ENCODE measurements around the gene ACOXL. TPM values are rescaled to one million over a fixed set of nuclear protein-coding genes. Genes with fewer than 3 reads are reported as not detected.
A peak's percentile ranks its signal among the peaks of the same experiment; 100 is the strongest.

Gene ACOXL
- total RNA-seq, 2 experiments from 2014 or later, result not detected

- CTCF ChIA-PET, result interaction anchor here (0.7 to 1.1 kb wide), 5 partner anchors 18 to 1447 kb away, joined by 3 read pairs; no protein-coding TSS in a partner anchor
- Mint-ChIP-seq H3K27me3 (ENCODE audit: low read depth) (peaks cover 43% of the 10 kb centered on the region), H3K36me3 (ENCODE audit: low read depth) (no peaks in the 10 kb centered on the region), H3K27ac (no peak overlapping the region), H3K9me3 (peaks cover 8% of the 10 kb centered on the region), H3K4me1 (ENCODE audit: low read depth) (peaks cover 26% of the 10 kb centered on the region), H3K4me3 (no peak overlapping the region)
- DNase-seq, result no peak
- intact Hi-C loops (cut with micrococcal nuclease), result loop anchor here (5.0 kb wide), 1 partner anchor 187 kb away; no protein-coding TSS in a partner anchor
Observed at GRCh38 chr2:111048856-111049768, 316.7 kb downstream of the ACOXL start.

DNA sequence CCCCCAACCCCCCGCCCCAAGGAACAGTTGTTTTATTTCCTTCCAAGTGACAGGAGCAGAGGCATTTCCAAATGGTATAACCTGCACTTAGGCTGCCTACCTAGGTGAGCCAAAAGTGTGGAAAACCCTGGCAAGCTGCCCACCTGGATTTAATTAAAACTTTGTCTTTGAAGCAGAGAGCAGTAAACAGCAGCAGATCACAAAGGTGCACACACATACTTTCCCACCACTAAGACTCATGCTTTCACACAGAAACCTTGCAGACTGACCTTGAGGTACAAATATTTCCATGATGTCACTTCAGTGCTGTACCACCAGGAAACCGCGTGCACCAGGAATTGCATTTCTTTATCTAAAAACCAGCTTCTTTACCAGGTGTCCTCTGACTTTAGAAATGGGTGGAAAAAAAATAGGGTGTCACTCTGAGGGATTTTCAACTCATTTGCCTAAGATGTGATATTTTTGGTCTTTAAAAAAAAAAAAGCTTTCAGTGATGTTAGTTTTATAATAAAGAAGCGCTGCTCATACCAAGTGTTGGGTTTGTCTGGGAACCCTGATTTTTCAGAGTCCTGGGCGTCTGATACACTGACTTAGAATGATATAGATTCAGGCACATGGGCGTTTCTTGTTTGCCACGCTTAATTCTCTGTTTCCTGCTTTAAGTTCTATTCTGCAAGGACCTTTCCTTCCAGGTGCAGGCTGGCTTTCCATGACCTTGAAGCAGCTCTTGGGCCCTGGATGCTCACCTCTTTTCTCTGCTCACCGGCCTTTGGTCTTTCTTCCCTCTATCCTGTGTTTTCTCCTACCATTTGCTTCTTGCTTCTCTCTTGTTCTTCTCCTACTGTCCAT, 317.6 kb downstream of the ACOXL start:
- peak overlapping the region; percentile 16 for H3K27ac Mint-ChIP-seq
- DNase-seq, result peak; percentile 42
- H3K36me3 Mint-ChIP-seq (ENCODE audit: low read depth), result no peaks in the 10 kb centered on the region
- H3K27me3 Mint-ChIP-seq (ENCODE audit: low read depth), result peaks cover 40% of the 10 kb centered on the region
- intact Hi-C loops (cut with micrococcal nuclease), result loop anchor here (5.0 kb wide), 1 partner anchor 188 kb away; no protein-coding TSS in a partner anchor
- peaks cover 31% of the 10 kb centered on the region for H3K4me1 Mint-ChIP-seq (ENCODE audit: low read depth)
- H3K4me3 Mint-ChIP-seq, result no peak overlapping the region
- CTCF ChIA-PET, result interaction anchor here (0.7 to 1.1 kb wide), 6 partner anchors 18 to 1448 kb away, joined by 3 to 4 read pairs (median 3); no protein-coding TSS in a partner anchor
- H3K9me3 Mint-ChIP-seq, result peaks cover 8% of the 10 kb centered on the region

DNA sequence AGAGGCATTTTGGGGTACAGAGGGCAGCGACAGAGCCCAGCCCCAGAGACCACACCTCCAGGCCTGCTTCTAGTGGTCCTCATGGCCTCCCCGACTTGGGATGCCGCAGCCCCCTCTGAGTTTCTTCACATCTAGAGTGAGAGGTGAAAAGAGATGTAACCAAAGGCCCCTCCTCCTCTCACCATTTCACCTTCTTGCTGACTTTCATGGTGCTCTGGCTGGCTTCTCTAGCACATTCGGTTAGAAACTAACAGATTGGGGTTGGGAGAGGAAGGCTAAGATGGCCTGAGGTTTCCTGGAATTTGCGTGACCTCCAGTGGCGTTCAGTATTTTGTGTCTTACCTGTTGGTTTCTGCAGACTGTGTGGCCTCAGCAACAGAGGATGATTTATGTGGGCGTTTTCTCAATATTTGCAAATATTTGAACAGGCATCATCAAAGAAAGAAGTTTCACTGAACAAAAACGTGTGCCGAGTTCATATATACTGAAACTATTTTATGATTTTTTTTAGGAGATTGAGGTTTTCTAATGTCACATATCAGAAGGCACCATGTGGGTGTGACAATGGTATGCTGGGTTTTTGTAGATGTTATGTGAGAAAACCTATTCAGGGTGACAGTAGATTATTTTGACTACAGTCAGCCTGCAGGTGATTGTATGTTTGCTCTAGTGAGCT, 318.5 kb downstream of the ACOXL start:
- Mint-ChIP-seq H3K4me3 (no peak overlapping the region), H3K9me3 (peaks cover 8% of the 10 kb centered on the region), H3K4me1 (ENCODE audit: low read depth) (peaks cover 39% of the 10 kb centered on the region), H3K27ac (no peak overlapping the region), H3K27me3 (ENCODE audit: low read depth) (peaks cover 35% of the 10 kb centered on the region), H3K36me3 (ENCODE audit: low read depth) (no peaks in the 10 kb centered on the region)
- intact Hi-C loops (cut with micrococcal nuclease), result no loop called here
- no peak for DNase-seq
- CTCF ChIA-PET, result no interaction called here

GRCh38 chr2:111052621-111053020, 320.2 kb downstream of the ACOXL start:
- Mint-ChIP-seq H3K4me3 (no peak overlapping the region), H3K27me3 (ENCODE audit: low read depth) (peaks cover 28% of the 10 kb centered on the region), H3K27ac (no peak overlapping the region), H3K36me3 (ENCODE audit: low read depth) (no peaks in the 10 kb centered on the region), H3K9me3 (no peaks in the 10 kb centered on the region), H3K4me1 (ENCODE audit: low read depth) (peaks cover 39% of the 10 kb centered on the region)
- intact Hi-C loops (cut with micrococcal nuclease), result no loop called here
- DNase-seq, result no peak
- CTCF ChIA-PET, result no interaction called here

DNA sequence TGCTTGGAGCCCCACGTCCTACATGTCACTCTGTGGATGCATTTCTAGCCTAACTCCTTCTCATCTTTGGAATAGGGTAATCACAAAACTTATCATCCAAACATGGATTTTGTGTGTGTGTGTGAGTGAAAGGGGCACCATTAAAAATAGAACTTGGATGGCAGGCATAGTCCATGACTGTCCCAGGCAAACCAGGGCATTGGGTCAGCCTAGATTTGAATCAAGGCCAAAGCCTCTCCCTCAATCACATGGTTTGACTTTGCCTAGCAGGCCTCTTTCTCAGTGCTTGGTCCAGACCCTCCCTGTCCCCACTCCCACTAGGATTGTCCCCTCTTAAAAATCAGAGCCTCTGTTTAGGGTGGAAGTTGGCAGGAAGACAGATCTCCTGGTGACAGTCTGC, 320.9 kb downstream of the ACOXL start:
- Mint-ChIP-seq H3K4me3 (no peak overlapping the region), H3K4me1 (ENCODE audit: low read depth) (peaks cover 39% of the 10 kb centered on the region), H3K27ac (no peak overlapping the region), H3K9me3 (no peaks in the 10 kb centered on the region), H3K27me3 (ENCODE audit: low read depth) (peaks cover 27% of the 10 kb centered on the region), H3K36me3 (ENCODE audit: low read depth) (no peaks in the 10 kb centered on the region)
- no peak for DNase-seq
- CTCF ChIA-PET, result no interaction called here
- intact Hi-C loops (cut with micrococcal nuclease), result no loop called here

GRCh38 chr2:111053825-111054515, 321.6 kb downstream of the ACOXL start:
- Mint-ChIP-seq H3K27ac (no peak overlapping the region), H3K9me3 (no peaks in the 10 kb centered on the region), H3K4me3 (no peak overlapping the region), H3K36me3 (ENCODE audit: low read depth) (no peaks in the 10 kb centered on the region), H3K27me3 (ENCODE audit: low read depth) (peaks cover 27% of the 10 kb centered on the region), H3K4me1 (ENCODE audit: low read depth) (peaks cover 39% of the 10 kb centered on the region)
- no peak for DNase-seq
- intact Hi-C loops (cut with micrococcal nuclease), result loop anchor here (2.0 kb wide), 2 partner anchors 63 to 249 kb away; no protein-coding TSS in a partner anchor
- CTCF ChIA-PET, result interaction anchor here (0.6 kb wide), 1 partner anchor 27 kb away, joined by 4 read pairs; no protein-coding TSS in a partner anchor

DNA sequence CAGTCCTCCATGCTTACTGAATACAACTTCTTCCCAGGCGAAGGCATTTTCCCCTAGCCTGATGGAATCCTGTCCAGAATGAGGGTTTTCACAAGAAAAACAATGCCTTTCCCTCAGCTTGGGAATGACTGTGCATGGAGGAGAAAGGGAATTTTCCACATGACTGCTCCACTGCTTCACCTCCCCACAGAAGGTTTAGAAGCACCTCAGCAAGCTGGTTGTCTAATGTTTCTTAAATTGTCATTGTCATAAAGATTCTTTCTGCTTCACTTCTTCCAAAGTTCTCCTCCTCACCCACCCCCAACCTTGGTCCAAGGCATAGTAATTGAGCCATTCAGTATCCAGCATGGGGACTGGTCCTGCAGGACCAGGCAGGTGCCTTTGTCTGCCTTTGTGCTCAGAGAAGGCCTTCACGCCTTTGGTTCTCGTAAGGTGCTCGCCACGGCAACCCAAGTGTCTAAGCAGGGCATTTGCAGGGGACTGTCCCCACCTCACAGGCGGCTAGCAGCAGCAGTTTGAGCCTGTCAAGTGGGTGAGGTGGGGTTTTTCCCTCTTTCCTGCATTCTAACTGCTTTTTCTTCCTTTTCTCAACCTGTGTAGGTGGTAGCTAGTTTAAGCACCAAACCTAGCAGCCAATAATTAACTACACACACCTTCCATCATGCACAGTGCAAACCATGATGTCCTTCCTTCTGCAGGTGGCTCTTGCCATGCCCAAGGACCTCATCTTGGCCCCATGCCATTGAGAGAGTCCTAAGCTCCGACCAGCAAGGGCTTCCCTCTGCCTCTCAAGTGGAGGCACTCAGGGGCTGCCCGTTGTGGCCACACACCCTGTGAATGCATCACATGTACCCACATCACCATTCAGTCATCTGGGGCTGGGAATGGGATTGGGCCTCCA, 322.7 kb downstream of the ACOXL start:
- no peak overlapping the region for H3K4me3 Mint-ChIP-seq
- DNase-seq, result peak; percentile 80
- peaks cover 5% of the 10 kb centered on the region for H3K36me3 Mint-ChIP-seq (ENCODE audit: low read depth)
- no peak overlapping the region for H3K27ac Mint-ChIP-seq
- peaks cover 6% of the 10 kb centered on the region for H3K9me3 Mint-ChIP-seq
- peaks cover 30% of the 10 kb centered on the region for H3K27me3 Mint-ChIP-seq (ENCODE audit: low read depth)
- H3K4me1 Mint-ChIP-seq (ENCODE audit: low read depth), result peaks cover 30% of the 10 kb centered on the region
- intact Hi-C loops (cut with micrococcal nuclease), result loop anchor here (2.0 kb wide), 2 partner anchors 62 to 250 kb away; no protein-coding TSS in a partner anchor
- CTCF ChIA-PET, result interaction anchor here (0.7 kb wide), 1 partner anchor 191 kb away, joined by 3 read pairs; no protein-coding TSS in a partner anchor

- peaks cover 11% of the 10 kb centered on the region for H3K9me3 Mint-ChIP-seq
- peaks cover 5% of the 10 kb centered on the region for H3K36me3 Mint-ChIP-seq (ENCODE audit: low read depth)
- no peak overlapping the region for H3K27ac Mint-ChIP-seq
- CTCF ChIA-PET, result interaction anchor here (0.7 kb wide), 1 partner anchor 191 kb away, joined by 3 read pairs; no protein-coding TSS in a partner anchor
- peaks cover 32% of the 10 kb centered on the region for H3K27me3 Mint-ChIP-seq (ENCODE audit: low read depth)
- peaks cover 24% of the 10 kb centered on the region for H3K4me1 Mint-ChIP-seq (ENCODE audit: low read depth)
- intact Hi-C loops (cut with micrococcal nuclease), result loop anchor here (2.0 kb wide), 2 partner anchors 61 to 251 kb away; no protein-coding TSS in a partner anchor
- no peak overlapping the region for H3K4me3 Mint-ChIP-seq
- no peak for DNase-seq
Observed at GRCh38 chr2:111055735-111056134, 323.4 kb downstream of the ACOXL start.

- Mint-ChIP-seq H3K27me3 (ENCODE audit: low read depth) (peaks cover 38% of the 10 kb centered on the region), H3K9me3 (peaks cover 12% of the 10 kb centered on the region), H3K36me3 (ENCODE audit: low read depth) (peaks cover 5% of the 10 kb centered on the region), H3K27ac (no peak overlapping the region), H3K4me3 (no peak overlapping the region), H3K4me1 (ENCODE audit: low read depth) (peaks cover 14% of the 10 kb centered on the region)
- DNase-seq, result no peak
- intact Hi-C loops (cut with micrococcal nuclease), result no loop called here
- CTCF ChIA-PET, result no interaction called here
Observed at GRCh38 chr2:111057045-111057444, 324.7 kb downstream of the ACOXL start.

DNA sequence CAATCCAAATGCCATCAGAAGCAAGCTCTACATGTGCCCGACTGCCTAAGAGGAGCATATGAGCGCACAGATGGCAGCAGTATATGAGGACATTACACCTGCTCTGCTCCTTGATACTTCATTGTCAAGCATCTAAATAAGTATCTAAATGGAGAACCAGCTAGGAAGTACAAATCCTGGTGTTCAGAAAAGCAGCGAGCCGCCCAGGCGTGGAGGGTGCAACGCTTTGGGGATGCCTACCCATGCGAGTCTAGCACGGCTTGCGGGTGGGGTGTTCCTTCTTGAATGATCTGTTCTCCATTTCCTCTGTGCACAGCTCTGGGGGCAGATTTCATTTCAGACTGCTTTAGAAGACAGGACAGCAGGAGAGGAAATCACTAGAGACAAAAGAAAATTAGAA, 325.3 kb downstream of the ACOXL start:
- Mint-ChIP-seq H3K27me3 (ENCODE audit: low read depth) (peaks cover 38% of the 10 kb centered on the region), H3K4me3 (no peak overlapping the region), H3K36me3 (ENCODE audit: low read depth) (peaks cover 5% of the 10 kb centered on the region), H3K4me1 (ENCODE audit: low read depth) (peaks cover 14% of the 10 kb centered on the region), H3K9me3 (peaks cover 12% of the 10 kb centered on the region), H3K27ac (no peak overlapping the region)
- CTCF ChIA-PET, result no interaction called here
- DNase-seq, result no peak
- intact Hi-C loops (cut with micrococcal nuclease), result no loop called here
